H9 (cell line): ENCODE results near the gene JARID2. TPM values are rescaled to one million over a fixed set of nuclear protein-coding genes. Genes with fewer than 3 reads are reported as not detected.

Experiments
- DNase-seq: peaks from one replicate; pipeline ENCODE4 v3.0.0-alpha.2; 2017
- H2AFZ ChIP-seq: one replicate; pipeline ENCODE4 v1.6.1; 2013; ENCODE audit warnings: mild to moderate bottlenecking, low read length, control low read depth, moderate library complexity
- H2AK5ac ChIP-seq: 2 replicates; pipeline ENCODE4 v1.6.1; 2013; ENCODE audit warnings: low read length, control low read depth, mixed read lengths; ENCODE audit not compliant: insufficient read length
- H2BK120ac ChIP-seq: one replicate; pipeline ENCODE4 v1.6.1; 2013; ENCODE audit warnings: low read depth, mild to moderate bottlenecking, low read length, control low read depth, inconsistent platforms; ENCODE audit not compliant: poor library complexity, severe bottlenecking
- H2BK12ac ChIP-seq: 2 replicates; pipeline ENCODE4 v1.6.1; 2013; ENCODE audit warnings: low read length, control low read depth, mixed read lengths, low read depth; ENCODE audit not compliant: insufficient read length
- H2BK15ac ChIP-seq: 2 replicates; pipeline ENCODE4 v1.6.1; 2013; ENCODE audit warnings: low read depth, low read length, control low read depth
- H2BK20ac ChIP-seq: one replicate; pipeline ENCODE4 v1.6.1; 2013; ENCODE audit warnings: low read depth, mild to moderate bottlenecking, low read length, control low read depth, inconsistent platforms; ENCODE audit not compliant: poor library complexity, severe bottlenecking
- H2BK5ac ChIP-seq: 2 replicates; pipeline ENCODE4 v1.6.1; 2013; ENCODE audit warnings: low read length, control low read depth, mixed read lengths; ENCODE audit not compliant: insufficient read length
- H3K14ac ChIP-seq: 2 replicates; pipeline ENCODE4 v1.6.1; 2013; ENCODE audit warnings: low read length, control low read depth; ENCODE audit not compliant: insufficient read depth
- H3K18ac ChIP-seq: 2 replicates; pipeline ENCODE4 v1.6.1; 2013; ENCODE audit warnings: low read depth, mild to moderate bottlenecking, mixed read lengths, low read length, control low read depth; ENCODE audit not compliant: insufficient read length
- H3K23ac ChIP-seq: 2 replicates; pipeline ENCODE4 v1.6.1; 2013; ENCODE audit warnings: low read length, control low read depth, mixed read lengths, low read depth; ENCODE audit not compliant: insufficient read length
- H3K23me2 ChIP-seq: 2 replicates; pipeline ENCODE4 v1.6.1; 2013; ENCODE audit warnings: low read depth, mild to moderate bottlenecking, mixed read lengths, low read length, control low read depth; ENCODE audit not compliant: insufficient read length, poor library complexity, severe bottlenecking
- H3K27ac ChIP-seq: 2 replicates; pipeline ENCODE4 v1.5.1; 2013; ENCODE audit warnings: low read length, control low read depth, mixed read lengths, low read depth; ENCODE audit not compliant: insufficient read length
- H3K27me3 ChIP-seq: 2 replicates; pipeline ENCODE4 v1.6.1; 2013; ENCODE audit warnings: low read length, control low read depth, inconsistent platforms; ENCODE audit not compliant: insufficient read depth
- H3K4ac ChIP-seq: 2 replicates; pipeline ENCODE4 v1.6.1; 2013; ENCODE audit warnings: low read depth, mild to moderate bottlenecking, control low read depth, inconsistent platforms, low read length, moderate library complexity
- H3K4me1 ChIP-seq: 2 replicates; pipeline ENCODE4 v1.6.1; 2013; ENCODE audit warnings: low read length, control low read depth, inconsistent platforms; ENCODE audit not compliant: insufficient read depth
- H3K4me2 ChIP-seq: 2 replicates; pipeline ENCODE4 v1.6.1; 2013; ENCODE audit warnings: low read length, control low read depth, mixed read lengths; ENCODE audit not compliant: insufficient read length, insufficient read depth
- H3K56ac ChIP-seq: 2 replicates; pipeline ENCODE4 v1.6.1; 2013; ENCODE audit warnings: low read depth, mild to moderate bottlenecking, mixed read lengths, low read length, control low read depth; ENCODE audit not compliant: insufficient read length
- H3K79me1 ChIP-seq: 2 replicates; pipeline ENCODE4 v1.6.1; 2013; ENCODE audit warnings: low read depth, mild to moderate bottlenecking, moderate library complexity, low read length, control low read depth, inconsistent platforms; ENCODE audit not compliant: insufficient read depth, poor library complexity, severe bottlenecking
- H3K79me2 ChIP-seq: 2 replicates; pipeline ENCODE4 v1.6.1; 2013; ENCODE audit warnings: low read length, control low read depth, inconsistent platforms; ENCODE audit not compliant: insufficient read depth
- H3K9ac ChIP-seq: 2 replicates; pipeline ENCODE4 v1.6.1; 2013; ENCODE audit warnings: low read length, control low read depth, mixed read lengths; ENCODE audit not compliant: insufficient read length; ENCODE audit errors: extremely low read depth
- H3K9me3 ChIP-seq: one replicate; pipeline ENCODE4 v1.6.1; 2013; ENCODE audit warnings: low read depth, low read length, inconsistent platforms; ENCODE audit not compliant: control insufficient read depth
- H3T11ph ChIP-seq: one replicate; pipeline ENCODE4 v1.6.1; 2013; ENCODE audit warnings: mild to moderate bottlenecking, low read length, control low read depth, inconsistent platforms
- H4K20me1 ChIP-seq: one replicate; pipeline ENCODE4 v1.6.1; 2013; ENCODE audit not compliant: control insufficient read depth, insufficient read length, insufficient read depth
- H4K5ac ChIP-seq: 2 replicates; pipeline ENCODE4 v1.6.1; 2013; ENCODE audit warnings: low read depth, mild to moderate bottlenecking, mixed read lengths, low read length, control low read depth; ENCODE audit not compliant: insufficient read length
- H4K8ac ChIP-seq: replicated peaks from 2 replicates; pipeline ENCODE4 v1.6.1; 2013; ENCODE audit warnings: low read length, control low read depth, mixed read lengths, low read depth; ENCODE audit not compliant: insufficient read length
- H4K91ac ChIP-seq: 2 replicates; pipeline ENCODE4 v1.6.1; 2013; ENCODE audit warnings: low read depth, mild to moderate bottlenecking, moderate library complexity, mixed read lengths, low read length, control low read depth; ENCODE audit not compliant: insufficient read length
- H3K27ac Mint-ChIP-seq, 3 experiments: 2 replicates in 2 of 3; 3 replicates in 1 of 3; pipeline ENCODE4 v1.8.0; 2020 to 2021; ENCODE audit warnings: mixed read lengths in 3 of 3, mild to moderate bottlenecking in 1 of 3, moderate library complexity in 1 of 3
- H3K27me3 Mint-ChIP-seq: 2 replicates; pipeline ENCODE4 v1.8.0; 2021; ENCODE audit warnings: low read depth, mild to moderate bottlenecking, moderate library complexity, mixed read lengths
- H3K36me3 Mint-ChIP-seq, 3 experiments: 2 replicates in 2 of 3; 3 replicates in 1 of 3; pipeline ENCODE4 v1.8.0; 2020 to 2021; ENCODE audit warnings: low read depth in 3 of 3, mixed read lengths in 3 of 3; ENCODE audit not compliant: insufficient read depth in 1 of 3
- H3K4me1 Mint-ChIP-seq, 2 experiments: 2 replicates each; pipeline ENCODE4 v1.8.0; 2020; ENCODE audit warnings: mixed read lengths in 2 of 2
- H3K4me3 Mint-ChIP-seq, 2 experiments: 2 replicates in 1 of 2; 3 replicates in 1 of 2; pipeline ENCODE4 v1.8.0; 2020 to 2021; ENCODE audit warnings: mild to moderate bottlenecking in 2 of 2, mixed read lengths in 2 of 2, moderate library complexity in 1 of 2
- H3K9me3 Mint-ChIP-seq, 2 experiments: 2 replicates in 1 of 2; 3 replicates in 1 of 2; pipeline ENCODE4 v1.8.0; 2020; ENCODE audit warnings: mild to moderate bottlenecking in 2 of 2, mixed read lengths in 2 of 2, moderate library complexity in 1 of 2
- CTCF ChIP-seq: fragments of 200-600 bp; sonication (generic); conservative IDR thresholded peaks from 3 replicates; pipeline ENCODE4 v1.8.0; 2021; ENCODE audit warnings: antibody characterized with exemption, mild to moderate bottlenecking
- WGBS: extraction: QIAGEN DNeasy Blood & Tissue Kit; methylation state at CpG from one replicate; pipeline ENCODE4 v1.1.7; 2013; ENCODE audit warnings: missing lambda C conversion rate, low lambda C conversion rate, mixed read lengths; ENCODE audit not compliant: insufficient read length; ENCODE audit errors: extremely low coverage; 5-methylcytosine and 5-hydroxymethylcytosine counted together
- total RNA-seq: library from RNA; stranded (reverse); gene quantifications from 2 replicates; pipeline ENCODE4 v1.2.1, GENCODE V29; 2021

The JARID2 gene
- total RNA-seq, 1 experiment from 2014 or later, result 174 TPM

- H3K27me3 Mint-ChIP-seq, result no peaks in the 10 kb centered on the region
- no peaks in the 10 kb centered on the region for H3K9me3 ChIP-seq
- H3K27ac Mint-ChIP-seq, result no peak overlapping the region; a peak in 1 of 7 replicates
- no peak overlapping the region for H2BK120ac ChIP-seq
- no peaks in the 10 kb centered on the region for H4K20me1 ChIP-seq
- no peak for TF ChIP-seq CTCF
- H4K5ac ChIP-seq, result no peak overlapping the region
- no peak overlapping the region for H4K91ac ChIP-seq
- no peak overlapping the region for H3K4me3 Mint-ChIP-seq
- no peak overlapping the region for H4K8ac ChIP-seq
- peaks cover 60% of the 10 kb centered on the region; the same call in 1 of the 2 replicates for H3K79me2 ChIP-seq
- H3K4me1 Mint-ChIP-seq, result peaks cover 65 to 70% of the 10 kb centered on the region in 2 experiments
- H3K18ac ChIP-seq, result no peak overlapping the region
- no peak overlapping the region for H3K56ac ChIP-seq
- no peak overlapping the region for H2BK20ac ChIP-seq
- H2BK5ac ChIP-seq, result no peak overlapping the region
- no peak overlapping the region for H2AFZ ChIP-seq
- WGBS, result no CpG with 5 or more reads among the region's 7 CpGs
- H3K4ac ChIP-seq, result no peak overlapping the region
- H3T11ph ChIP-seq, result no peak overlapping the region
- H3K36me3 Mint-ChIP-seq, result peaks cover 15 to 44% (median 18%) of the 10 kb centered on the region in 3 experiments; a peak in 6 of 7 replicates
- no peaks in the 10 kb centered on the region for H3K23me2 ChIP-seq
- H3K79me1 ChIP-seq, result peaks cover 7% of the 10 kb centered on the region
- peaks cover 5% of the 10 kb centered on the region for H3K4me1 ChIP-seq
- no peak overlapping the region for H3K14ac ChIP-seq
- no peak overlapping the region for H3K9ac ChIP-seq
- no peaks in the 10 kb centered on the region for H3K9me3 Mint-ChIP-seq
- H3K23ac ChIP-seq, result no peak overlapping the region
- no peak overlapping the region for H2AK5ac ChIP-seq
- H3K4me2 ChIP-seq, result no peak overlapping the region
- no peaks in the 10 kb centered on the region for H3K27me3 ChIP-seq
- H2BK12ac ChIP-seq, result no peak overlapping the region
- H3K27ac ChIP-seq, result no peak overlapping the region
- H2BK15ac ChIP-seq, result no peak overlapping the region
- no peak for DNase-seq
Measured at GRCh38 chr6:15476631-15477380, 230.9 kb downstream of the JARID2 start.
